SK-MEL-5 (cell line): ENCODE data around the gene TIMM17B. TPM values are rescaled to one million over a fixed set of nuclear protein-coding genes. Genes with fewer than 3 reads are reported as not detected.
A peak's percentile ranks its signal among the peaks of the same experiment; 100 is the strongest.

Source experiments
- DNase-seq: peaks from one replicate; pipeline ENCODE4 v3.0.0-alpha.2; 2016; ENCODE audit warnings: low read depth, low spot score
- in situ Hi-C: cut with HindIII; loops from 2 replicates; pipeline ENCODE4 v1.10.0; 2016; ENCODE audit warnings: low sequenced_read_pairs, high pct_unique_total_duplicates, low pct_unique_long_range_greater_than_20kb
- total RNA-seq: library from RNA; depleted of rRNA; stranded (reverse); fragments of >200 nt; shearing (Covaris generic); gene quantifications from 2 replicates; pipeline ENCODE4 v1.2.3, GENCODE V29; 2014

Gene TIMM17B
- total RNA-seq, 1 experiment from 2014 or later, result 39.7 TPM

- in situ Hi-C loops, result no loop called here
- DNase-seq, result no peak
Observed at GRCh38 chrX:48920718-48921104, 23.1 kb upstream of the TIMM17B start.

GRCh38 chrX:48919947-48920717, 22.6 kb upstream of the TIMM17B start:
- no peak for DNase-seq

GRCh38 chrX:48919360-48919841, 21.8 kb upstream of the TIMM17B start:
- DNase-seq, result no peak
- in situ Hi-C loops, result no loop called here

More at GRCh38 chrX:48919947-48920717, 22.6 kb upstream of the TIMM17B start:
- in situ Hi-C loops, result no loop called here

- peak; percentile 87 for DNase-seq
- in situ Hi-C loops, result no loop called here
Observed at GRCh38 chrX:48918643-48919340, 21.2 kb upstream of the TIMM17B start, which contains the start of gene PIM2. TSS of gene PIM2 (minus strand) at chrX:48919024. CDS start at chrX:48918834, 190 bp downstream.

GRCh38 chrX:48918301-48918642, 20.7 kb upstream of the TIMM17B start:
- no peak for DNase-seq
- in situ Hi-C loops, result no loop called here

- in situ Hi-C loops, result no loop called here
Observed at GRCh38 chrX:48917139-48918001, 19.8 kb upstream of the TIMM17B start.

GRCh38 chrX:48914593-48915493, 17.3 kb upstream of the TIMM17B start:
- no peak for DNase-seq
- in situ Hi-C loops, result no loop called here

More at GRCh38 chrX:48917139-48918001, 19.8 kb upstream of the TIMM17B start:
- DNase-seq, result peak; percentile 90

GRCh38 chrX:48913605-48914366, 16.2 kb upstream of the TIMM17B start:
- in situ Hi-C loops, result no loop called here
- no peak for DNase-seq

- in situ Hi-C loops, result no loop called here
- DNase-seq, result peak; percentile 65
Observed at GRCh38 chrX:48911412-48912182, 14.0 kb upstream of the TIMM17B start, which contains the start of gene SLC35A2. TSS of gene SLC35A2 (minus strand) at chrX:48911646. CDS start at chrX:48911636, 10 bp downstream.

- DNase-seq, result no peak
- in situ Hi-C loops, result no loop called here
Observed at GRCh38 chrX:48910926-48911411, 13.4 kb upstream of the TIMM17B start.

GRCh38 chrX:48909703-48910294, 12.2 kb upstream of the TIMM17B start:
- DNase-seq, result no peak
- in situ Hi-C loops, result no loop called here

- in situ Hi-C loops, result no loop called here
- DNase-seq, result no peak
Observed at GRCh38 chrX:48908600-48908999, 11.0 kb upstream of the TIMM17B start.

GRCh38 chrX:48905090-48905790, 7.7 kb upstream of the TIMM17B start:
- in situ Hi-C loops, result no loop called here
- DNase-seq, result no peak

- in situ Hi-C loops, result no loop called here
- DNase-seq, result no peak
Observed at GRCh38 chrX:48904626-48905025, 7.1 kb upstream of the TIMM17B start.

GRCh38 chrX:48904180-48904579, 6.6 kb upstream of the TIMM17B start:
- in situ Hi-C loops, result no loop called here
- no peak for DNase-seq
